HEK293 (cell line): ENCODE data around the gene WASHC4.

ENCODE experiments used
- CTCF ChIA-PET: fragments of 350-600 bp; formaldehyde crosslinking; extraction: SDS; loops from one replicate; lab custom pipeline; 2021; ENCODE audit warnings: antibody characterized with exemption; lab: Yijun Ruan, JAX
- POLR2A ChIA-PET: fragments of 300-600 bp; formaldehyde crosslinking; extraction: SDS; loops from one replicate; lab custom pipeline; 2020; ENCODE audit warnings: antibody characterized with exemption, inconsistent platforms; lab: Yijun Ruan, JAX
- H3K27ac ChIP-seq: fragments of 200-500 bp; sonication (Bioruptor generic); 2 replicates; pipeline ENCODE4 v1.5.1; 2014; ENCODE audit warnings: low read depth, low read length, control low read depth, inconsistent platforms; ENCODE audit errors: extremely low read depth
- H3K36me3 ChIP-seq, 2 experiments: fragments of 200-500 bp in 1 of 2; sonication (Bioruptor generic) in 1 of 2; 1 replicate in 1 of 2; 2 replicates in 1 of 2; pipeline ENCODE4 v1.5.1; 2014 to 2017; ENCODE audit warnings: inconsistent platforms in 2 of 2, low read length in 2 of 2; ENCODE audit not compliant: control insufficient read depth in 2 of 2, insufficient read depth in 1 of 2
- H3K4me1 ChIP-seq: fragments of 200-500 bp; sonication (Bioruptor generic); 2 replicates; pipeline ENCODE4 v1.5.1; 2014; ENCODE audit warnings: mild to moderate bottlenecking, low read length, inconsistent platforms; ENCODE audit not compliant: control insufficient read depth, insufficient read depth
- H3K4me3 ChIP-seq: 2 replicates; pipeline ENCODE4 v1.5.1; 2011; ENCODE audit warnings: low read depth, mild to moderate bottlenecking, control low read depth, low read length, moderate library complexity
- H3K9me3 ChIP-seq: fragments of 200-500 bp; sonication (Bioruptor generic); 2 replicates; pipeline ENCODE4 v1.5.1; 2014; ENCODE audit warnings: low read depth, low read length, inconsistent platforms; ENCODE audit not compliant: control insufficient read depth, insufficient read depth
- KLF7 ChIP-seq: fragments of 450-650 bp; formaldehyde crosslinking; IDR thresholded peaks from 2 replicates; pipeline ENCODE4 v1.5.1; 2016; ENCODE audit warnings: missing biosample characterization, missing genetic modification characterization, borderline replicate concordance
- OVOL3 ChIP-seq: fragments of 450-650 bp; formaldehyde crosslinking; IDR thresholded peaks from 2 replicates; pipeline ENCODE4 v1.5.1; 2016; ENCODE audit warnings: missing biosample characterization, missing genetic modification characterization
- ZFP3 ChIP-seq: fragments of 450-650 bp; formaldehyde crosslinking; IDR thresholded peaks from 2 replicates; pipeline ENCODE4 v1.5.1; 2016; ENCODE audit warnings: low read depth, missing biosample characterization, missing genetic modification characterization
- ZNF112 ChIP-seq: fragments of 450-650 bp; formaldehyde crosslinking; IDR thresholded peaks from 2 replicates; pipeline ENCODE4 v1.5.0; 2017; ENCODE audit warnings: missing biosample characterization, missing genetic modification characterization
- ZNF157 ChIP-seq: fragments of 450-650 bp; formaldehyde crosslinking; IDR thresholded peaks from 2 replicates; pipeline ENCODE4 v1.5.1; 2016; ENCODE audit warnings: missing biosample characterization, missing genetic modification characterization
- ZNF19 ChIP-seq: fragments of 450-650 bp; formaldehyde crosslinking; IDR thresholded peaks from 2 replicates; pipeline ENCODE4; 2016; ENCODE audit warnings: missing biosample characterization, missing genetic modification characterization, low read depth
- ZNF266 ChIP-seq: fragments of 450-650 bp; formaldehyde crosslinking; IDR thresholded peaks from 2 replicates; pipeline ENCODE4 v1.5.1; 2016; ENCODE audit warnings: missing biosample characterization, missing genetic modification characterization, low read depth
- ZNF341 ChIP-seq: fragments of 450-650 bp; formaldehyde crosslinking; IDR thresholded peaks from 2 replicates; pipeline ENCODE4; 2016; ENCODE audit warnings: low read depth, missing biosample characterization, missing genetic modification characterization
- ZNF350 ChIP-seq: fragments of 450-650 bp; formaldehyde crosslinking; IDR thresholded peaks from 2 replicates; pipeline ENCODE4 v1.5.0; 2017; ENCODE audit warnings: missing biosample characterization, mild to moderate bottlenecking, missing genetic modification characterization
- ZNF416 ChIP-seq: fragments of 450-650 bp; formaldehyde crosslinking; IDR thresholded peaks from 2 replicates; pipeline ENCODE4 v1.5.1; 2016; ENCODE audit warnings: missing biosample characterization, missing genetic modification characterization
- ZNF555 ChIP-seq: fragments of 450-650 bp; formaldehyde crosslinking; conservative IDR thresholded peaks from 2 replicates; pipeline ENCODE4 v1.5.1; 2017; ENCODE audit warnings: missing biosample characterization, mild to moderate bottlenecking, missing genetic modification characterization, inconsistent platforms
- ZNF660 ChIP-seq: fragments of 450-650 bp; IDR thresholded peaks from 2 replicates; pipeline ENCODE4 v1.5.1; 2018; ENCODE audit warnings: missing biosample characterization, mild to moderate bottlenecking, missing genetic modification characterization
- ZNF843 ChIP-seq: fragments of 450-650 bp; formaldehyde crosslinking; IDR thresholded peaks from 2 replicates; pipeline ENCODE4 v1.5.1; 2016; ENCODE audit warnings: missing biosample characterization, missing genetic modification characterization
- TF ChIP-seq, protein P1 (sequence below): fragments of 450-650 bp; formaldehyde crosslinking; IDR thresholded peaks from 2 replicates; pipeline ENCODE4 v1.5.1; 2017; ENCODE audit warnings: missing biosample characterization, missing genetic modification characterization
- TF ChIP-seq, protein P2 (sequence below): fragments of 450-650 bp; formaldehyde crosslinking; IDR thresholded peaks from 2 replicates; pipeline ENCODE4; 2016; ENCODE audit warnings: missing biosample characterization, missing genetic modification characterization
- TF ChIP-seq, protein P3 (sequence below): fragments of 450-650 bp; formaldehyde crosslinking; conservative IDR thresholded peaks from 2 replicates; pipeline ENCODE4 v1.5.1; 2016; ENCODE audit warnings: low read depth, missing biosample characterization, missing genetic modification characterization
- TF ChIP-seq, protein P4 (sequence below): fragments of 450-650 bp; IDR thresholded peaks from 2 replicates; pipeline ENCODE4 v1.5.1; 2018; ENCODE audit warnings: missing biosample characterization, missing genetic modification characterization
- TF ChIP-seq, protein P5 (sequence below): fragments of 450-650 bp; formaldehyde crosslinking; IDR thresholded peaks from 2 replicates; pipeline ENCODE4 v1.5.1; 2017; ENCODE audit warnings: missing biosample characterization, missing genetic modification characterization
- TF ChIP-seq, protein P6 (sequence below): fragments of 450-650 bp; formaldehyde crosslinking; IDR thresholded peaks from 2 replicates; pipeline ENCODE4 v1.5.1; 2017; ENCODE audit warnings: missing biosample characterization, missing genetic modification characterization

The WASHC4 gene

DNA sequence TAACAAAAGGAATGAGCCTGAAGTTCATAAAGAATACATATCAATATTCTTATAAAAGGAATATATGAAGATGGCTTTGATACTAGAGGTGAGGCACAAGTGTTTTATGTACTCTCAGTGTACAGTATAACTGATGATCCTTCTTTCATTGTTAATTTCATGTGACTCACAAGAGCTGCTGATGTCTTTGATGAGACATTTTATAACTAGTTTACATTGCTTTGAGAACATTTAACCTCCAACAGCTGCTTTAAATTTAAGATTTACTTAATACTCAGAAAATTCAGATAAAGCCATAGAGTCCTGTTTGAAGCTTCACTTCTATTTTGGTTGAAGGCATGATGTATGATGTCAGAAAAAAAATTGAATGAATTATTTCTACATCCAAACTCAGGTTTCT lies 59.8 kb downstream of the WASHC4 start:
- TF ChIP-seq ZNF555 (no peak), ZNF350 (tag by site-specific recombination) (no peak), ZNF112 (tag by site-specific recombination) (no peak), ZNF266 (tag by site-specific recombination) (no peak), ZNF157 (tag by site-specific recombination) (no peak), ZNF19 (tag by site-specific recombination) (no peak), ZNF341 (tag by site-specific recombination) (no peak), KLF7 (tag by site-specific recombination) (no peak), OVOL3 (no peak), ZNF660 (no peak), ZNF843 (tag by site-specific recombination) (no peak), ZFP3 (tag by site-specific recombination) (no peak), ZNF416 (tag by site-specific recombination) (no peak)
- TF ChIP-seq, protein P1, sequence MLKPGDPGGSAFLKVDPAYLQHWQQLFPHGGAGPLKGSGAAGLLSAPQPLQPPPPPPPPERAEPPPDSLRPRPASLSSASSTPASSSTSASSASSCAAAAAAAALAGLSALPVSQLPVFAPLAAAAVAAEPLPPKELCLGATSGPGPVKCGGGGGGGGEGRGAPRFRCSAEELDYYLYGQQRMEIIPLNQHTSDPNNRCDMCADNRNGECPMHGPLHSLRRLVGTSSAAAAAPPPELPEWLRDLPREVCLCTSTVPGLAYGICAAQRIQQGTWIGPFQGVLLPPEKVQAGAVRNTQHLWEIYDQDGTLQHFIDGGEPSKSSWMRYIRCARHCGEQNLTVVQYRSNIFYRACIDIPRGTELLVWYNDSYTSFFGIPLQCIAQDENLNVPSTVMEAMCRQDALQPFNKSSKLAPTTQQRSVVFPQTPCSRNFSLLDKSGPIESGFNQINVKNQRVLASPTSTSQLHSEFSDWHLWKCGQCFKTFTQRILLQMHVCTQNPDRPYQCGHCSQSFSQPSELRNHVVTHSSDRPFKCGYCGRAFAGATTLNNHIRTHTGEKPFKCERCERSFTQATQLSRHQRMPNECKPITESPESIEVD (tag by site-specific recombination), result no peak
- TF ChIP-seq, protein P2, sequence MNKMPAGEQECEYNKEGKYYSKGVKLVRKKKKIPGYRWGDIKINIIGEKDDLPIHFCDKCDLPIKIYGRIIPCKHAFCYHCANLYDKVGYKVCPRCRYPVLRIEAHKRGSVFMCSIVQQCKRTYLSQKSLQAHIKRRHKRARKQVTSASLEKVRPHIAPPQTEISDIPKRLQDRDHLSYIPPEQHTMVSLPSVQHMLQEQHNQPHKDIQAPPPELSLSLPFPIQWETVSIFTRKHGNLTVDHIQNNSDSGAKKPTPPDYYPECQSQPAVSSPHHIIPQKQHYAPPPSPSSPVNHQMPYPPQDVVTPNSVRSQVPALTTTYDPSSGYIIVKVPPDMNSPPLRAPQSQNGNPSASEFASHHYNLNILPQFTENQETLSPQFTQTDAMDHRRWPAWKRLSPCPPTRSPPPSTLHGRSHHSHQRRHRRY, result no peak
- TF ChIP-seq, protein P3, sequence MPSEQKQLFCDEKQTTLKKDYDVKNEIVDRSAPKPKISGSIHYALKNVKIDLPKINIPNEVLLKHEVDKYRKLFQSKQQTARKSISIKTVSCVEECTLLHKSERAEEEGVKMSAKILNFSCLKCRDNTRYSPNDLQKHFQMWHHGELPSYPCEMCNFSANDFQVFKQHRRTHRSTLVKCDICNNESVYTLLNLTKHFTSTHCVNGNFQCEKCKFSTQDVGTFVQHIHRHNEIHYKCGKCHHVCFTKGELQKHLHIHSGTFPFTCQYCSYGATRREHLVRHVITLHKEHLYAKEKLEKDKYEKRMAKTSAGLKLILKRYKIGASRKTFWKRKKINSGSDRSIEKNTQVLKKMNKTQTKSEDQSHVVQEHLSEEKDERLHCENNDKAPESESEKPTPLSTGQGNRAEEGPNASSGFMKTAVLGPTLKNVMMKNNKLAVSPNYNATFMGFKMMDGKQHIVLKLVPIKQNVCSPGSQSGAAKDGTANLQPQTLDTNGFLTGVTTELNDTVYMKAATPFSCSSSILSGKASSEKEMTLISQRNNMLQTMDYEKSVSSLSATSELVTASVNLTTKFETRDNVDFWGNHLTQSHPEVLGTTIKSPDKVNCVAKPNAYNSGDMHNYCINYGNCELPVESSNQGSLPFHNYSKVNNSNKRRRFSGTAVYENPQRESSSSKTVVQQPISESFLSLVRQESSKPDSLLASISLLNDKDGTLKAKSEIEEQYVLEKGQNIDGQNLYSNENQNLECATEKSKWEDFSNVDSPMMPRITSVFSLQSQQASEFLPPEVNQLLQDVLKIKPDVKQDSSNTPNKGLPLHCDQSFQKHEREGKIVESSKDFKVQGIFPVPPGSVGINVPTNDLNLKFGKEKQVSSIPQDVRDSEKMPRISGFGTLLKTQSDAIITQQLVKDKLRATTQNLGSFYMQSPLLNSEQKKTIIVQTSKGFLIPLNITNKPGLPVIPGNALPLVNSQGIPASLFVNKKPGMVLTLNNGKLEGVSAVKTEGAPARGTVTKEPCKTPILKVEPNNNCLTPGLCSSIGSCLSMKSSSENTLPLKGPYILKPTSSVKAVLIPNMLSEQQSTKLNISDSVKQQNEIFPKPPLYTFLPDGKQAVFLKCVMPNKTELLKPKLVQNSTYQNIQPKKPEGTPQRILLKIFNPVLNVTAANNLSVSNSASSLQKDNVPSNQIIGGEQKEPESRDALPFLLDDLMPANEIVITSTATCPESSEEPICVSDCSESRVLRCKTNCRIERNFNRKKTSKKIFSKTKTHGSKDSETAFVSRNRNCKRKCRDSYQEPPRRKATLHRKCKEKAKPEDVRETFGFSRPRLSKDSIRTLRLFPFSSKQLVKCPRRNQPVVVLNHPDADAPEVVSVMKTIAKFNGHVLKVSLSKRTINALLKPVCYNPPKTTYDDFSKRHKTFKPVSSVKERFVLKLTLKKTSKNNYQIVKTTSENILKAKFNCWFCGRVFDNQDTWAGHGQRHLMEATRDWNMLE (tag by site-specific recombination), result no peak
- TF ChIP-seq, protein P4, sequence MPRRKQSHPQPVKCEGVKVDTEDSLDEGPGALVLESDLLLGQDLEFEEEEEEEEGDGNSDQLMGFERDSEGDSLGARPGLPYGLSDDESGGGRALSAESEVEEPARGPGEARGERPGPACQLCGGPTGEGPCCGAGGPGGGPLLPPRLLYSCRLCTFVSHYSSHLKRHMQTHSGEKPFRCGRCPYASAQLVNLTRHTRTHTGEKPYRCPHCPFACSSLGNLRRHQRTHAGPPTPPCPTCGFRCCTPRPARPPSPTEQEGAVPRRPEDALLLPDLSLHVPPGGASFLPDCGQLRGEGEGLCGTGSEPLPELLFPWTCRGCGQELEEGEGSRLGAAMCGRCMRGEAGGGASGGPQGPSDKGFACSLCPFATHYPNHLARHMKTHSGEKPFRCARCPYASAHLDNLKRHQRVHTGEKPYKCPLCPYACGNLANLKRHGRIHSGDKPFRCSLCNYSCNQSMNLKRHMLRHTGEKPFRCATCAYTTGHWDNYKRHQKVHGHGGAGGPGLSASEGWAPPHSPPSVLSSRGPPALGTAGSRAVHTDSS (tag by site-specific recombination), result no peak
- TF ChIP-seq, protein P5, sequence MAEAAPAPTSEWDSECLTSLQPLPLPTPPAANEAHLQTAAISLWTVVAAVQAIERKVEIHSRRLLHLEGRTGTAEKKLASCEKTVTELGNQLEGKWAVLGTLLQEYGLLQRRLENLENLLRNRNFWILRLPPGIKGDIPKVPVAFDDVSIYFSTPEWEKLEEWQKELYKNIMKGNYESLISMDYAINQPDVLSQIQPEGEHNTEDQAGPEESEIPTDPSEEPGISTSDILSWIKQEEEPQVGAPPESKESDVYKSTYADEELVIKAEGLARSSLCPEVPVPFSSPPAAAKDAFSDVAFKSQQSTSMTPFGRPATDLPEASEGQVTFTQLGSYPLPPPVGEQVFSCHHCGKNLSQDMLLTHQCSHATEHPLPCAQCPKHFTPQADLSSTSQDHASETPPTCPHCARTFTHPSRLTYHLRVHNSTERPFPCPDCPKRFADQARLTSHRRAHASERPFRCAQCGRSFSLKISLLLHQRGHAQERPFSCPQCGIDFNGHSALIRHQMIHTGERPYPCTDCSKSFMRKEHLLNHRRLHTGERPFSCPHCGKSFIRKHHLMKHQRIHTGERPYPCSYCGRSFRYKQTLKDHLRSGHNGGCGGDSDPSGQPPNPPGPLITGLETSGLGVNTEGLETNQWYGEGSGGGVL (tag by site-specific recombination), result no peak
- TF ChIP-seq, protein P6, sequence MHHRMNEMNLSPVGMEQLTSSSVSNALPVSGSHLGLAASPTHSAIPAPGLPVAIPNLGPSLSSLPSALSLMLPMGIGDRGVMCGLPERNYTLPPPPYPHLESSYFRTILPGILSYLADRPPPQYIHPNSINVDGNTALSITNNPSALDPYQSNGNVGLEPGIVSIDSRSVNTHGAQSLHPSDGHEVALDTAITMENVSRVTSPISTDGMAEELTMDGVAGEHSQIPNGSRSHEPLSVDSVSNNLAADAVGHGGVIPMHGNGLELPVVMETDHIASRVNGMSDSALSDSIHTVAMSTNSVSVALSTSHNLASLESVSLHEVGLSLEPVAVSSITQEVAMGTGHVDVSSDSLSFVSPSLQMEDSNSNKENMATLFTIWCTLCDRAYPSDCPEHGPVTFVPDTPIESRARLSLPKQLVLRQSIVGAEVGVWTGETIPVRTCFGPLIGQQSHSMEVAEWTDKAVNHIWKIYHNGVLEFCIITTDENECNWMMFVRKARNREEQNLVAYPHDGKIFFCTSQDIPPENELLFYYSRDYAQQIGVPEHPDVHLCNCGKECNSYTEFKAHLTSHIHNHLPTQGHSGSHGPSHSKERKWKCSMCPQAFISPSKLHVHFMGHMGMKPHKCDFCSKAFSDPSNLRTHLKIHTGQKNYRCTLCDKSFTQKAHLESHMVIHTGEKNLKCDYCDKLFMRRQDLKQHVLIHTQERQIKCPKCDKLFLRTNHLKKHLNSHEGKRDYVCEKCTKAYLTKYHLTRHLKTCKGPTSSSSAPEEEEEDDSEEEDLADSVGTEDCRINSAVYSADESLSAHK (tag by site-specific recombination), result no peak
- ChIA-PET POLR2A (no interaction called here), CTCF (no interaction called here)
- H3K36me3 ChIP-seq, result peaks cover 51 to 74% of the 10 kb centered on the region in 2 experiments
- no peaks in the 10 kb centered on the region for H3K9me3 ChIP-seq
- no peaks in the 10 kb centered on the region for H3K4me1 ChIP-seq
- H3K27ac ChIP-seq, result no peak overlapping the region
- H3K4me3 ChIP-seq, result no peak overlapping the region
